Transverse colon (tissue), 4 donors: ENCODE measurements around the gene MGLL. TPM values are rescaled to one million over a fixed set of nuclear protein-coding genes. Genes with fewer than 3 reads are reported as not detected.
A peak's percentile ranks its signal among the peaks of the same experiment; 100 is the strongest.

Experiments used
- DNase-seq: peaks from one replicate; pipeline ENCODE4 v3.0.0-alpha.2; 2019
- H3K27ac ChIP-seq, 4 donors: fragments of 200-600 bp; sonication (generic); 2 replicates each; pipeline ENCODE4 v1.5.1; 2016 to 2018; ENCODE audit warnings: inconsistent platforms in 4 of 4
- H3K27me3 ChIP-seq: fragments of 200-600 bp; sonication (generic); 2 replicates; pipeline ENCODE4 v1.5.1; 2017; ENCODE audit warnings: inconsistent platforms
- H3K36me3 ChIP-seq, 4 donors: fragments of 200-600 bp; sonication (generic); 2 replicates each; pipeline ENCODE4 v1.5.1; 2017 to 2019; ENCODE audit warnings: inconsistent platforms in 4 of 4
- H3K4me1 ChIP-seq, 4 donors: fragments of 200-600 bp; sonication (generic); 2 replicates each; pipeline ENCODE4 v1.5.1; 2017 to 2020; ENCODE audit warnings: inconsistent platforms in 4 of 4
- H3K4me3 ChIP-seq, 4 donors: fragments of 200-600 bp; sonication (generic); 1 replicate in 1 of 4; 2 replicates in 3 of 4; pipeline versions ENCODE4 v1.5.1 to v1.6.1; 2017 to 2019; ENCODE audit warnings: inconsistent platforms in 4 of 4
- H3K9me3 ChIP-seq, 2 donors: fragments of 200-600 bp; sonication (generic); 2 replicates each; pipeline ENCODE4 v1.5.1; 2017 to 2019; ENCODE audit warnings: inconsistent platforms in 2 of 2
- CTCF ChIP-seq, 5 experiments: fragments of 200-600 bp in 3 of 5; fragments of 450-650 bp in 2 of 5; sonication (generic) in 3 of 5; IDR thresholded peaks; 1 replicate in 2 of 5; 2 replicates in 3 of 5; pipeline ENCODE4 v1.5.1; 2016 to 2017; ENCODE audit warnings: antibody characterized with exemption in 5 of 5, inconsistent platforms in 3 of 5, mild to moderate bottlenecking in 2 of 5, moderate library complexity in 1 of 5
- EP300 ChIP-seq: sonication (generic); formaldehyde crosslinking; IDR thresholded peaks from one replicate; pipeline ENCODE4 v1.6.1; 2017; ENCODE audit warnings: antibody characterized with exemption, low read depth
- POLR2A ChIP-seq: fragments of 450-650 bp; IDR thresholded peaks from one replicate; pipeline ENCODE4 v1.6.1; 2016; ENCODE audit warnings: antibody characterized with exemption, mild to moderate bottlenecking, moderate library complexity
- POLR2AphosphoS5 ChIP-seq, 3 donors: sonication (generic); formaldehyde crosslinking; IDR thresholded peaks; one replicate each; pipeline ENCODE4 v1.6.1; 2016; ENCODE audit warnings: antibody characterized with exemption in 3 of 3
- WGBS, 2 donors: methylation state at CpG; one replicate each; pipeline ENCODE4 v1.1.5; 2018; ENCODE audit warnings: low coverage in 1 of 2; 5-methylcytosine and 5-hydroxymethylcytosine counted together
- in situ Hi-C, 4 donors: fragments of 200-750 bp; cut with MboI; loops; one replicate each; pipeline versions ENCODE4 v1.15.0 to v1.15.1; 2017; ENCODE audit warnings: low sequenced_read_pairs in 3 of 4, low pct_ligation_motif_present in 1 of 4, low pct_unique_long_range_greater_than_20kb in 1 of 4
- intact Hi-C: fragments of 100-400 bp; cut with DNase I; formaldehyde crosslinking; loops from one replicate; pipeline ENCODE4 v1.15.1; 2023; ENCODE audit warnings: low total_unique reads
- total RNA-seq, 4 donors: library from RNA; depleted of rRNA; stranded (reverse); fragments of >200 nt; gene quantifications; one replicate each; pipeline ENCODE4 v1.1.0, GENCODE V29; 2016

The MGLL gene
- total RNA-seq, 4 donors from 2014 or later: 150 to 329 (median 294) TPM

- in situ Hi-C loops (no loop called here), intact Hi-C loops (no loop called here)
- peak overlapping the region; percentile 24 to 70 (median 63) for H3K27ac ChIP-seq
- no peak for DNase-seq
- H3K27me3 ChIP-seq: no peaks in the 10 kb centered on the region
- H3K9me3 ChIP-seq: no peaks in the 10 kb centered on the region
- H3K36me3 ChIP-seq: no peaks in the 10 kb centered on the region
- H3K4me3 ChIP-seq: no peak overlapping the region
- H3K4me1 ChIP-seq: peaks cover 0 to 20% (median 12%) of the 10 kb centered on the region in 4 donors
- 90 to 98% methylated on average over 7 to 13 of the region's 13 CpGs for WGBS, 2 donors
- TF ChIP-seq CTCF (IDR thresholded peaks at IDR 0.05) (no peak), POLR2AphosphoS5 (IDR thresholded peaks at IDR 0.05) (no peak), EP300 (no peak), POLR2A (no peak)
Measured at GRCh38 chr3:127769284-127770081, 52.8 kb downstream of the MGLL start.

- Histone ChIP-seq H3K27ac (peak overlapping the region; percentile 52 to 70 (median 63)), H3K9me3 (no peaks in the 10 kb centered on the region), H3K27me3 (no peaks in the 10 kb centered on the region), H3K4me3 (no peak overlapping the region), H3K4me1 (peaks cover 0 to 20% (median 14%) of the 10 kb centered on the region in 4 donors), H3K36me3 (no peaks in the 10 kb centered on the region)
- TF ChIP-seq EP300: no peak
- TF ChIP-seq POLR2AphosphoS5 (IDR thresholded peaks at IDR 0.05): peak; percentile 12 to 51 (median 27)
- no peak for DNase-seq
- in situ Hi-C loops: no loop called here
- WGBS, 2 donors: 58 to 68% methylated on average over 2 to 4 of the region's 4 CpGs
- intact Hi-C loops: no loop called here
Measured at GRCh38 chr3:127768346-127769008, 53.8 kb downstream of the MGLL start.

DNA sequence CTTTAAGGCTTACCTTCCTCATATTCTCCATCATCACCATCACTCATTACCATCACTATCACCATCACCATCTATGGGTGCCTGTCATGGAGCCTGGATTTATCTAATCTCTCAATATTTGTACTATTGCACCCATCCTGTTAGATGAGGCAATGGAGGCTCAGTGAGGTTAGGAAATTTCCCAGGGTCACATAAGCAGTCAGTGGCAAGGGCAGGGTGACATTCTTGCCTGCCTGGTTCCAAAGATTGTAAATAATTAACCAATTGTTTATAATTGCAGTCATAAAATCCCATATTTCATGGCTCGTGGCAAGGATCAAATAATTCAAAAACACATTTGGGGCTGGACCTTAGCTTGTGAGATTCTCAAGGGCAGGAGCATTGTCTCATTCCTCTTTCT, 55.2 kb downstream of the MGLL start:
- Histone ChIP-seq H3K9me3 (no peaks in the 10 kb centered on the region), H3K27me3 (no peaks in the 10 kb centered on the region), H3K4me3 (no peak overlapping the region), H3K36me3 (no peaks in the 10 kb centered on the region), H3K27ac (peak overlapping the region in 2 of 4 donors; percentile 52 to 70), H3K4me1 (peaks cover 7 to 33% (median 21%) of the 10 kb centered on the region in 4 donors)
- 45% methylated on average over 1 of the region's 1 CpG; no CpG with 5 or more reads in 1 of the 2 donors for WGBS, 2 donors
- in situ Hi-C loops (no loop called here), intact Hi-C loops (no loop called here)
- TF ChIP-seq POLR2A (no peak), EP300 (no peak), POLR2AphosphoS5 (IDR thresholded peaks at IDR 0.05) (no peak), CTCF (IDR thresholded peaks at IDR 0.05) (no peak)
- DNase-seq: no peak

DNA sequence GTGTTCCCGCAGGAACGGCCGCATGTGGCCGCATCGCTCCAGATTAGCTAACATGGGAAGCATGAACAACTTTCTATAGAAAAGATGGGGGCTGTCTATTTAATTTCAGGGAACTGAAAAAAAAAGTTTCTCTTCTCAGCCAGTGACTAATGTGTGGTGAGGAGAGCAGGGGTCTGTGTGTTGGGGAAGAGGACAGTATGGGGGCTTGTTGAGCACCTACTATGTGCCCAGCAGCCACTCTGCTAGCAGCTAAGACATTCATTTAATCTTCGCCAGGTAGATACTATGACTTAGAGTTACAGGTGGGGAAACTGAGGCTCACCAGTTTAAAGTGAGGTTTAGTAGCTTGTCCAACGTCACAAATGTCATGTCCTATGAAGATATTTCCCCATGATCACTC, 56.6 kb downstream of the MGLL start:
- WGBS, 2 donors: 89 to 94% methylated on average over 6 to 7 of the region's 7 CpGs
- no peak for TF ChIP-seq EP300
- no peak for TF ChIP-seq CTCF (IDR thresholded peaks at IDR 0.05)
- no peak for TF ChIP-seq POLR2AphosphoS5 (IDR thresholded peaks at IDR 0.05)
- TF ChIP-seq POLR2A: no peak
- Histone ChIP-seq H3K9me3 (no peaks in the 10 kb centered on the region), H3K4me1 (peaks cover 7 to 41% (median 30%) of the 10 kb centered on the region in 4 donors), H3K36me3 (no peaks in the 10 kb centered on the region), H3K4me3 (no peak overlapping the region), H3K27me3 (no peaks in the 10 kb centered on the region), H3K27ac (no peak overlapping the region)
- intact Hi-C loops (no loop called here), in situ Hi-C loops (no loop called here)
- no peak for DNase-seq
